B cell (primary cell): ENCODE measurements around the gene EIF2D.

ENCODE experiments used
- CTCF ChIP-seq: fragments of 200-600 bp; IDR thresholded peaks from one replicate; pipeline ENCODE4 v1.8.0; 2022; ENCODE audit warnings: antibody characterized with exemption, mild to moderate bottlenecking
- EZH2 ChIP-seq: IDR thresholded peaks from 2 replicates; pipeline ENCODE4 v1.6.1; 2012; ENCODE audit warnings: borderline replicate concordance, low read depth, mild to moderate bottlenecking, moderate library complexity, low read length; ENCODE audit not compliant: insufficient read depth, poor library complexity, severe bottlenecking

GRCh38 chr1:206584683-206585082 lies 27.6 kb downstream of the EIF2D start:
- TF ChIP-seq EZH2 (no peak), CTCF (no peak)
